KBM-7 (cell line): ENCODE data around the gene MRFAP1L1.
"Not testable (repeated sequence)": the region's sequence is repeated elsewhere in the genome, so short reads cannot be mapped to it uniquely, and the experiment has no call there.

Source experiments
- DNase-seq: peaks from one replicate; pipeline ENCODE4 v3.0.0-alpha.2; 2015
- in situ Hi-C: fragments of 300-500 bp; cut with MboI; formaldehyde crosslinking; loops from 2 replicates; pipeline ENCODE4 v1.14.3; 2020; ENCODE audit warnings: low sequenced_read_pairs, low pct_unique_long_range_greater_than_20kb, mixed read lengths

The MRFAP1L1 gene

DNA sequence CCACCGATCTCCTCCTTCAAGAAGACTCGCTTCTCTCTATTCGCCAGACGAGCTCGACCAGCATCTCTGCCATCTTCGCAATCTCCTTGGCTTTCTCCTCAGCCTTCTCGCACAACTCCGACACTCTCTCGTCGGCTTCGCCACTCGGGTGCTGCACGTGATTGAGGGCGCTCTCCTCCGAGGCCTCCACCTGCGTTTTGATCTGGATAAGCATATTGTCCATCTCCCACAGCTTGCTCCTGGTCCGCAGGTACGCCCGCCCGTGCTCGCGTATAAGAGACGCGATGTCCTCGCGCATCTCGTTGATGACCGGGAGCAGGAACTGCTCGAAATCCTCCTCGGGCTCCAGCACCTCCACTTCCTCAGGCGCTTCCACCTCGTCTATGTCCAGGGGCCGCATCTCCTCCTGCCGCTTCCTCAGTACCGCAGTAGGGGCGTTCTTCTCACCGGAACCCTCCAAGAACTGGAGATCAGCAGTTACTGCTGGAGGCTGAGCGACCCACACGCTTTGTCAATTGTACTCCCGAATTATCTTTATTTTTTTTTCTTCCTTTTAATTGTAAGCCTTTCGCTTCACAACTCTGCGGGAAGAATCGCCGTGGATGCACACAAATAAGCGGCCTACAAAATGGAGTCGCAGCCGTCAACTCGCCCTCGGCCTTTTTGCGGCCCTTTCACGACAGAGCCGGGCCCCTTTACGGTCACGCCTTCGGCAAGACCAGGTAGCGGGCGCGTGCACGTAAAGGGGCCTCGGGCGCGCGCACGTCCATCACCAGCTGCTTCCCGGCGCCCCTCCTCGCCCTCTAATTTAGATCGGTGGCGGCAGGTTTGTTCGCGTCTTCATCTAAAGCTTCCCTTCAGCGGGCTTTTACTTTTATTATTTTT is at the start of gene MRFAP1L1:
MRFAP1L1 (minus strand) TSS at position 636 of the 885 bp plus-strand sequence; CDS start at position 400, 236 bp downstream.
- DNase-seq = peak; percentile 97
- in situ Hi-C loops = no loop called here

DNA sequence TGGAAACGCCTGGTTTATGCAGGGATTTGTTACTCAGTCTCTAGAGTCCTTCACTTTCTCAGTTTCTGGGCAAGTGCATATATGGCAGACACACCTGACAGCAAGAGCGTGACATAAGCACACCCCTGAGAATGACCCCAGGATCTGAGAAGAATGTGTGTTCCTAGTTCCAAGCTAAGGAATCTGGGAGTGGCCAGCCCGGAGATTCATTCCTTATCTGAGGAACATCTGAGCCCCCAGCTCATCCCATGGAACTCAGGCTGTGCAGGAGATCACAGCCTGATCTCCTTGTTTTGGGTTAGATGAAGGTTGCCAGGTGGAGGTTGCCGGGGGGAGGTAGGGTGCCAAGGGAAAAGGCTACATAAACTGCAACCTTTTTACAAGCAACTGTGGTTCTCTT is 49.1 kb upstream of the MRFAP1L1 start:
- DNase-seq = no peak
- in situ Hi-C loops = no loop called here

- in situ Hi-C loops = not testable (repeated sequence)
Observed at GRCh38 chr4:6756345-6756744, 46.7 kb upstream of the MRFAP1L1 start.

GRCh38 chr4:6755088-6755753 is 45.6 kb upstream of the MRFAP1L1 start:
- in situ Hi-C loops = no loop called here
- DNase-seq = no peak

More at GRCh38 chr4:6756345-6756744, 46.7 kb upstream of the MRFAP1L1 start:
- not testable (repeated sequence) for DNase-seq

GRCh38 chr4:6754481-6755087 is 44.9 kb upstream of the MRFAP1L1 start:
- DNase-seq = no peak
- in situ Hi-C loops = no loop called here

- in situ Hi-C loops = no loop called here
- DNase-seq = no peak
Observed at GRCh38 chr4:6753891-6754290, 44.2 kb upstream of the MRFAP1L1 start.

GRCh38 chr4:6753103-6753560 is 43.5 kb upstream of the MRFAP1L1 start:
- DNase-seq = peak; percentile 32
- in situ Hi-C loops = no loop called here

DNA sequence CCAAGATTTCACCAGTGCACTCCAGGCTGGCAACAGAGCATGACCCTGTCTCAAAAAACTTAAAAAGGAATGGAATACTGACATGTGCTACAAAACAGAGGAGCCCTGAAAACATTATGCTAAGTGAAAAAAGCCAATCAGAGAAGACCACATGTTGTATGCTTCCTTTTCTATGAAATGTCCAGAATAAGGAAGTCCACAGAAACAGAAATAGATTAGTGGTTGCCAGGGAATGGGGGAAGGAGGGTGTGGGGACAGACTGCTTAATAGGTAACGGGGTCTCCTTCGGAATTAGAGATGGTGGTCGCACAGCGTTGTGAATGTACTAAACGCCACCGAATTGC is 42.8 kb upstream of the MRFAP1L1 start:
- in situ Hi-C loops = no loop called here
- DNase-seq = peak; percentile 90

DNA sequence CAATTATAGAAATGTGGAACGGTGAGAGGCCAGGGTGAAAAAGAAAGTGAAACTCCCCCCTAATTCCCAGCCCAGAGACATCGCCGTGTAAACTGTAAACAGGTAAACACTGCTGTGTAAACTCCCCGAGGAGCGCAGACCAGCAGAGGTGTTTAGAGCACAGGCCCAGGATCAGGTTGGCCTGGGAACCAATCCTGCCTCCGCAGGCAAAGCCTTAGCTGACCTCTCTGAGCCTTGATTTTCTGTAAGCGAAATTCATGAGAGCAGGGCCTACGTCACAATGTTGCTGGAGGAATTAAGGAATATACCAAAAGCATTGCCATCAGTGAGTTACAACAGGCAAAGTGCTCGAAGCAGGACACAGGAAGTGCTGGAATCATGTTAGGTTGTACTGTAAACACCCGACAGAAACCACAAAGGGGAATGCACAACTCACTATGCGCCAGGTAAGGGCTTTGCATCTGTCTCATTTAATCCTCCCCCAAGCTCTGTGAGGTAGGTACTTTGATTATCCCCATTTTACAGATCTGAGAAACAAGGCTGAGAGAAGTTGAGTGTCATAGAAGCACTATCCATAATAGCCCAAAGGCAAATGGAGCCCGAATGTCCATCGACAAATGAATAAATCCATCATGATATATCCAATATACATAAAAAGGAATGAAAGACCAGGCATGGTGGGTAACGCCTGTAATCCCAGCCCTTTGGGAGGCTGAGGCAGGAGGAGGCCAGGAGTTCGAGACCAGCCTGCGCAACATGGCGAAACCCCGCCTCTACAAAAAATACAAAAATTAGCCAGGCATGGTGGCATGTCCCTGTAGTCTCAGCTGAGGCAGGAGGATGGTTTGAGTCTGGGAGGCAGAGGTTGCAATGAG is 42.2 kb upstream of the MRFAP1L1 start:
- no peak for DNase-seq
- in situ Hi-C loops = no loop called here

- DNase-seq = no peak
Observed at GRCh38 chr4:6750286-6751221, 40.9 kb upstream of the MRFAP1L1 start.

DNA sequence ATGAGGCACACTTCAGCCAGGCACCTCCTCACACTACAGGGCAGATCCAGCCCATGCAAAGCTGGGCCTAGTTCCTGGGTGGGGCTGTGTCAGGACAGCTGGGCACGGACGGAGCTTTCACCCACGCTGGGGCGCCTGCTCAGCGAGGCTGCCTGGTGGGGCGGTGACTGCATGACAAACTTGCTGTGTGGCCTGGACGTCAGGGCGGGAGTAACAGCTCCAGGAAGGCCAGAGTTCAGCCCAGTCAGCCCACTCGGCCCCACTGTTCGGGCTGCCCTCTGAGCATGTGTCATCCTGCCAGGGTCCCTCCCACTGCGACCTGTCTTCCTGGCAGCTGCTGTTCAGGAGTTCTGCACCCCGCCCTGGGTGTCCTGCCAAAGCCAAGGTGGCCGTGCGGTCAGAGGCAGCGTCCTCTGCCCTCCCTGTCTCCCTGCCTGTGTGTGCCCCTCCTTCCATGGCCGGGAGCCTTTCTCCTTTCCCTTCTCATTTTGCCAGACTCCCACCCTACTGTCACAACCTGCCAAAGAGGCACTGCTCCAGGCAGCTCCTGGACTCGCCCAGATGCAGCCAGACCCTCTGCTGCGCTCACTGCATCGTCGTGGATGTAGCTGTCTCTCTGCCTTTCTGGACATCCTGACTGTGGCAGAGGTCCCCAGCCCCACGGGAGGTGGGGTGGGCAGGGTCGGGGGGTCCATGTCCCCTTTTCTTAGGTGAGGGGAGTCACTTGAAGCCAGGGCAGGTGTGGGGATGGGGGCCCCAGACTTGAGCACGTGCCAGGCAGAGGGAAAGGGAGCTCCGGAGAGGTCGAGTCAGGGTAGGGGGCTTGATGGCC is 39.9 kb upstream of the MRFAP1L1 start:
- in situ Hi-C loops = no loop called here
- DNase-seq = no peak

More at GRCh38 chr4:6750286-6751221, 40.9 kb upstream of the MRFAP1L1 start:
- in situ Hi-C loops = no loop called here

GRCh38 chr4:6748286-6748685 is 38.6 kb upstream of the MRFAP1L1 start:
- in situ Hi-C loops = no loop called here

GRCh38 chr4:6747294-6748051 is 37.8 kb upstream of the MRFAP1L1 start:
- in situ Hi-C loops = no loop called here
- DNase-seq = no peak

More at GRCh38 chr4:6748286-6748685, 38.6 kb upstream of the MRFAP1L1 start:
- no peak for DNase-seq

DNA sequence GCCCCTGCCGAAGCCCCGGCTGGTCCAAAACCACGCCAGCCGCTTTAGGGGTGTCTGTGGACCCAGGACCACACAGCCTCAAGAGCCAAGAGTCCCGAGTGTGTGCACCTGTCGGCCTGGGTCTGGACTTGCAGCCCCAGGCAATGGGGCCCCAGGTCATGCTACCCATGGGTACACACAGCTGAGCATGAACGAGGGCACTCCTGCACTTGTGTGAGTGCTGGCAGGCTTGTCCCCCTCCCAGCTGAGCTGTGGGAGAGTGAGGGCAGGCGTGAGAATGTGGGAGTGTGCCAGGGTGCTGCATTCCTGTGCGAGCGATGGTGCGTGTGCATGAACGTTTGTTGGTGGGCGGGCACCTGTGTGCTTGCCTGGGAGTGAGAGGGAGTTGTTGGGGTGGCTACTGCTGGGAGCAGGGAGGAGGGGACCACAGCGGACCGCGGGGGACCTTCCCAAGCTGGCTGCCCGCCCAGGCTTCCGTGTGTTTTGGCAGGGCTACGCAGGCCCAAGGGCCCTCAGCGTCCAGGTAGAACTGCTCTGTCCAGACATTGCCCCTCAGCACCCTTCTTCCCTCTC is 37.1 kb upstream of the MRFAP1L1 start:
- no peak for DNase-seq
- in situ Hi-C loops = no loop called here

DNA sequence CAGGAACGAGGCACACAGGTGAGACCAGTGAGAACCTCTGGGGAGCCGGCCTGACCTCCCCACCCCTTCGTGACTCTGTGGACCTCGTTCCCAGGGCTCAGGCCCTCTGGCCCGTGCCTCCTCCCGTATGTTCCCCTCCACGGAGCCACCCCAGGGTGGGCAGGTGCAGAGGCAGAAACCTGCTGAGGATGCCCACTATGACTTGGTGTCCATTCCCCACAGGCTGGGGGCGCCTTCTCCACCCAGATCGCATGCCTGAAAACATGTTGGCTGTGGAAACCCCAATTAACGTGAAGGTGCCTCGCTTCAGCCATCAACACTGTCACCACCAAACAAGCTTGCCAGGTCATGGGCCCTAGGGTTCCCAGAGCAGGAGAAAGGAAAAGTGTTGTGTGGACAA is 33.3 kb upstream of the MRFAP1L1 start:
- DNase-seq = no peak
- in situ Hi-C loops = no loop called here

- DNase-seq = no peak
- in situ Hi-C loops = no loop called here
Observed at GRCh38 chr4:6742507-6742906, 32.8 kb upstream of the MRFAP1L1 start.
